Measurements from ENCODE around the gene LMOD1. TPM values are rescaled to one million over a fixed set of nuclear protein-coding genes. Genes with fewer than 3 reads are reported as not detected.

LMOD1 gene
- total and polyA plus RNA-seq, 2 donors (not counting 3 experiments of a cell fraction or from before 2014, with no cell fraction given) = 0.19 to 0.33 TPM

DNA sequence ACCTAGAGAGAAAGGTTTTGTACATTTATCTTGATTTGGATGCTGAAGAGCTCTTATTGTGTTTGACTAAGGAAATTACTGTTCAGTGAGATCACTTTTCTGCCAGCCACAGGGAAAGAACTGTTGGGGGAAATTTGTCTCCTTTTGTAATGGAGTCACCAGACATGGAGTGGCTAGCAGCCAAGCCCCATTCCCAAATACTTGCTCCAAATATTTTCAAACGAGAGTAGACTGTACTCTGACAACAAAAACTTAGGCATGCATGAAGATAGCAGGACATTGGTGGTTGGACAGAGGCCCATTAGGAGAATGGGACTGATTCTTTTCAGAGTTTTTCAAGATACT lies 96.3 kb downstream of the LMOD1 start:
- Histone ChIP-seq H3K9ac (replicated peaks; ENCODE audit: extremely low read depth, insufficient read depth, low read length) (peak overlapping the region; percentile 75), H3K4me3 (replicated peaks in 1 of 3; ENCODE audit: insufficient read depth in 1 of 3, low read depth in 1 of 3, low read length in 3 of 3) (peak overlapping the region in 1 of 3 experiments; percentile 9), H3K79me2 (ENCODE audit: control insufficient read depth, insufficient read depth, low read length) (peaks cover 37% of the 10 kb centered on the region), H3K27ac (ENCODE audit: insufficient read depth, low read depth, low read length) (peak overlapping the region; percentile 90), H3K4me2 (ENCODE audit: insufficient read depth, low read length) (peak overlapping the region; percentile 74), H3K9me3 (replicated peaks; ENCODE audit: control insufficient read depth, insufficient read depth, low read length) (no peaks in the 10 kb centered on the region), H3K4me1 (ENCODE audit: control insufficient read depth, extremely low read depth, insufficient read depth, low read length) (peaks cover 49% of the 10 kb centered on the region), H3K36me3 (ENCODE audit: control insufficient read depth in 2 of 2, extremely low read depth in 1 of 2, insufficient read depth in 2 of 2, low read length in 2 of 2) (peaks cover 28% of the 10 kb centered on the region in 2 experiments), H4K20me1 (replicated peaks; ENCODE audit: control insufficient read depth, extremely low read depth, insufficient read depth, low read length) (no peaks in the 10 kb centered on the region), H2AFZ (ENCODE audit: low read depth, low read length) (no peak overlapping the region), H3K27me3 (ENCODE audit: control insufficient read depth in 2 of 2, insufficient read depth in 2 of 2, low read length in 2 of 2) (no peaks in the 10 kb centered on the region), H3K9me1 (replicated peaks; ENCODE audit: control insufficient read depth, extremely low read depth, insufficient read depth, low read length) (no peaks in the 10 kb centered on the region)
- ChIA-PET POLR2A (interaction anchor here (0.7 to 1.4 kb wide), 2 partner anchors 20 to 105 kb away, joined by 3 to 4 read pairs; partner anchors contain the start of gene TIMM17A), CTCF (interaction anchor here (0.8 to 5.3 kb wide), 13 partner anchors 9 to 290 kb away, joined by 3 to 49 read pairs (median 4); partner anchors contain the start of gene IPO9)
- dilution Hi-C loops (cut with MboI; ENCODE audit: extremely low pct_ligation_motif_present, low sequenced_read_pairs) = no loop called here
- DNase-seq (ENCODE audit: low read depth, low spot score) = peak; percentile 92
- peak; percentile 94 for FAIRE-seq
- no TSS peak for BruUV-seq (replicated peaks)
- TF ChIP-seq GATA2 (IDR thresholded peaks at IDR 0.05; ENCODE audit: insufficient read depth, insufficient read length, low read depth, low read length) (peak; percentile 45), JUN (IDR thresholded peaks at IDR 0.05; ENCODE audit: borderline replicate concordance, insufficient read depth, insufficient read length, low read depth) (peak; percentile 76), POLR2AphosphoS5 (IDR thresholded peaks at IDR 0.05; ENCODE audit: insufficient read depth, low read depth, low read length) (no peak), MYC (IDR thresholded peaks at IDR 0.05; ENCODE audit: low read depth, low read length) (no peak), FOS (IDR thresholded peaks at IDR 0.05; ENCODE audit: borderline replicate concordance, insufficient read depth, low read length) (peak; percentile 50), EZH2 (IDR thresholded peaks at IDR 0.05; ENCODE audit: borderline replicate concordance, low read depth, low read length, severe bottlenecking) (no peak), POLR2A (IDR thresholded peaks at IDR 0.05; ENCODE audit: low read depth, low read length) (no peak)
- TF ChIP-seq, protein P1, sequence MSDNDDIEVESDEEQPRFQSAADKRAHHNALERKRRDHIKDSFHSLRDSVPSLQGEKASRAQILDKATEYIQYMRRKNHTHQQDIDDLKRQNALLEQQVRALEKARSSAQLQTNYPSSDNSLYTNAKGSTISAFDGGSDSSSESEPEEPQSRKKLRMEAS (IDR thresholded peaks at IDR 0.05; ENCODE audit: insufficient read depth, insufficient read length) = no peak
- TF ChIP-seq, protein P2, sequence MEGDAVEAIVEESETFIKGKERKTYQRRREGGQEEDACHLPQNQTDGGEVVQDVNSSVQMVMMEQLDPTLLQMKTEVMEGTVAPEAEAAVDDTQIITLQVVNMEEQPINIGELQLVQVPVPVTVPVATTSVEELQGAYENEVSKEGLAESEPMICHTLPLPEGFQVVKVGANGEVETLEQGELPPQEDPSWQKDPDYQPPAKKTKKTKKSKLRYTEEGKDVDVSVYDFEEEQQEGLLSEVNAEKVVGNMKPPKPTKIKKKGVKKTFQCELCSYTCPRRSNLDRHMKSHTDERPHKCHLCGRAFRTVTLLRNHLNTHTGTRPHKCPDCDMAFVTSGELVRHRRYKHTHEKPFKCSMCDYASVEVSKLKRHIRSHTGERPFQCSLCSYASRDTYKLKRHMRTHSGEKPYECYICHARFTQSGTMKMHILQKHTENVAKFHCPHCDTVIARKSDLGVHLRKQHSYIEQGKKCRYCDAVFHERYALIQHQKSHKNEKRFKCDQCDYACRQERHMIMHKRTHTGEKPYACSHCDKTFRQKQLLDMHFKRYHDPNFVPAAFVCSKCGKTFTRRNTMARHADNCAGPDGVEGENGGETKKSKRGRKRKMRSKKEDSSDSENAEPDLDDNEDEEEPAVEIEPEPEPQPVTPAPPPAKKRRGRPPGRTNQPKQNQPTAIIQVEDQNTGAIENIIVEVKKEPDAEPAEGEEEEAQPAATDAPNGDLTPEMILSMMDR (IDR thresholded peaks at IDR 0.05; ENCODE audit: extremely low read depth in 1 of 2, insufficient read depth in 1 of 2, low read depth in 1 of 2, low read length in 2 of 2) = no peak
- intact Hi-C loops (cut with micrococcal nuclease) = loop anchor here (1.0 kb wide), 2 partner anchors 9 to 21 kb away; partner anchors contain the start of gene IPO9

Measured in endothelial cell of umbilical vein (primary cell).